ENCODE data around the gene PRODH2. TPM values are rescaled to one million over a fixed set of nuclear protein-coding genes. Genes with fewer than 3 reads are reported as not detected.

The PRODH2 gene
- total and polyA plus RNA-seq, 4 donors = 56.4 to 156 (median 114) TPM

DNA sequence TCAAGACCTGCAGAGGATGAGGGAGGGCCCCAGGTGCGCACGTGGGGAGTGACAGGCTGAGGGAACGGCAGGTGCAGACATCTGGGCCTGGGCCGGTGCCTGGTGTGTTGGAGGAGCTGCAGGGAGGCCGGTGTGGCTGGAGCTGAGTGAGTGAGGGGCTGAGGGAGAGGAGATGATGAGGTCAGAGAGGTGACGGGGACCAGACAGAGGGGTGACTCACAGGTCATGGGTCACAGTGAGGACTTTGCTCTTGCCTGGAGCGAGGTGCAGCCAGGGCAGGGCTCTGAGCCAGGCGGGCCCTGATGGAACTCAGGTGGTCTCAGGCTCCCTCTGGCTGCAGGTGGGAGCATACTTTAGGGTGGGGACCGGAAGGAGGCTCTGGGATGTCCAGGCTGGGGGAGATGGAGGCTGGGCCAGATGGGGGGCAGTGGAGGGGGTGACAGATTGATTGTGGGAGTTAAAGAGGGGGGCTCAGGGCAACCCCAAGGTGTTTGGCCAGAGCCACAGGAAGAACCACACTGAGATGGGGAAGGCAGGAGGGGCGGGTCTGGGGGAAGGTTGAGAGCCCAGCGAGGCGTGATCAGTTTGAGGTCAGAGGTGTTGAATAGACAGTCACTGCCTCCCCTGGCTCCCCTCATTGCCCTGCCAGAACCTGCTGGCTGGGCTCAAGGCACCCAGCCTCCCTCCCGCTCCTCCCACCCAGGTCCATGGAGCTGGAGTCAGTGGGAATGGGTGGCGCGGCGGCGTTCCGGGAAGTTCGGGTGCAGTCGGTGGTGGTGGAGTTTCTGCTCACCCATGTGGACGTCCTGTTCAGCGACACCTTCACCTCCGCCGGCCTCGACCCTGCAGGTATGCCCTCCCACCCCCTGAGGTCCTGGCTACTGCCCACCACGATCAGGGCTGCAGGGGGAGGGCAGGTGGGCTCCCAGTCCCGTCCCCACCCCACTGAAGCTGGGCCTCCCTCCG is 28.9 kb downstream of the PRODH2 start:
- H3K4me1 ChIP-seq (ENCODE audit: control insufficient read depth in 4 of 4, insufficient read depth in 4 of 4, low read length in 3 of 4) = no peaks in the 10 kb centered on the region
- no peaks in the 10 kb centered on the region for H3K27me3 ChIP-seq (ENCODE audit: control insufficient read depth in 4 of 4, insufficient read depth in 4 of 4, low read length in 3 of 4)
- no peak overlapping the region for H3K9ac ChIP-seq (ENCODE audit: low read depth in 1 of 2, low read length in 2 of 2)
- no peak for DNase-seq (ENCODE audit: low spot score)
- no peak for TF ChIP-seq GABPA (IDR thresholded peaks at IDR 0.05 in 1 of 2, conservative IDR thresholded peaks at IDR 0.05 in 1 of 2)
- TF ChIP-seq HNF4A (conservative IDR thresholded peaks at IDR 0.05) = peak; percentile 16 to 20
- H3K27ac ChIP-seq (ENCODE audit: low read depth in 1 of 2, low read length in 2 of 2) = no peak overlapping the region
- no peaks in the 10 kb centered on the region for H3K9me3 ChIP-seq (ENCODE audit: control insufficient read depth in 4 of 4, low read length in 3 of 4)
- peaks cover 0 to 1% (median 0%) of the 10 kb centered on the region in 4 donors for H3K36me3 ChIP-seq (ENCODE audit: control insufficient read depth in 4 of 4, insufficient read depth in 3 of 4, low read depth in 1 of 4, low read length in 3 of 4)
- H3K4me3 ChIP-seq (ENCODE audit: low read depth in 1 of 3, low read length in 3 of 3) = no peak overlapping the region
- WGBS = 83% methylated on average over 28 of the region's 28 CpGs

DNA sequence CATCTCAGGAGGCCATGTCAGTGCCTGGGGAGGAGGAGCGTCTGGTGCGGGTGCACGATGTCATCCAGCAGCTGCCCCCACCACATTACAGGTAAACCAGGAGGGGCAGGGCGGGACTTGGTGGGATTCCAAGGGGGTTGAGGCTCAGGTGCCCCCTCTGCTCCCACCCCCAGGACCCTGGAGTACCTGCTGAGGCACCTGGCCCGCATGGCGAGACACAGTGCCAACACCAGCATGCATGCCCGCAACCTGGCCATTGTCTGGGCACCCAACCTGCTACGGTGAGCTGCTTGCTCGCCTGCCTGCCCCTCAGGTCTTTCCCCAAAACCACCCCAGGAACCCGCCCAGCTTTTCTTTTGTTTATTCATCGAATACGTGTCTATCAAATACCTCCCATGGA is 30.1 kb downstream of the PRODH2 start:
- no peak for TF ChIP-seq GABPA (IDR thresholded peaks at IDR 0.05 in 1 of 2, conservative IDR thresholded peaks at IDR 0.05 in 1 of 2)
- TF ChIP-seq, protein P1, sequence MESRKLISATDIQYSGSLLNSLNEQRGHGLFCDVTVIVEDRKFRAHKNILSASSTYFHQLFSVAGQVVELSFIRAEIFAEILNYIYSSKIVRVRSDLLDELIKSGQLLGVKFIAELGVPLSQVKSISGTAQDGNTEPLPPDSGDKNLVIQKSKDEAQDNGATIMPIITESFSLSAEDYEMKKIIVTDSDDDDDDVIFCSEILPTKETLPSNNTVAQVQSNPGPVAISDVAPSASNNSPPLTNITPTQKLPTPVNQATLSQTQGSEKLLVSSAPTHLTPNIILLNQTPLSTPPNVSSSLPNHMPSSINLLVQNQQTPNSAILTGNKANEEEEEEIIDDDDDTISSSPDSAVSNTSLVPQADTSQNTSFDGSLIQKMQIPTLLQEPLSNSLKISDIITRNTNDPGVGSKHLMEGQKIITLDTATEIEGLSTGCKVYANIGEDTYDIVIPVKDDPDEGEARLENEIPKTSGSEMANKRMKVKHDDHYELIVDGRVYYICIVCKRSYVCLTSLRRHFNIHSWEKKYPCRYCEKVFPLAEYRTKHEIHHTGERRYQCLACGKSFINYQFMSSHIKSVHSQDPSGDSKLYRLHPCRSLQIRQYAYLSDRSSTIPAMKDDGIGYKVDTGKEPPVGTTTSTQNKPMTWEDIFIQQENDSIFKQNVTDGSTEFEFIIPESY (IDR thresholded peaks at IDR 0.05) = no peak
- TF ChIP-seq JUND (IDR thresholded peaks at IDR 0.05) = no peak
- TF ChIP-seq, protein P2, sequence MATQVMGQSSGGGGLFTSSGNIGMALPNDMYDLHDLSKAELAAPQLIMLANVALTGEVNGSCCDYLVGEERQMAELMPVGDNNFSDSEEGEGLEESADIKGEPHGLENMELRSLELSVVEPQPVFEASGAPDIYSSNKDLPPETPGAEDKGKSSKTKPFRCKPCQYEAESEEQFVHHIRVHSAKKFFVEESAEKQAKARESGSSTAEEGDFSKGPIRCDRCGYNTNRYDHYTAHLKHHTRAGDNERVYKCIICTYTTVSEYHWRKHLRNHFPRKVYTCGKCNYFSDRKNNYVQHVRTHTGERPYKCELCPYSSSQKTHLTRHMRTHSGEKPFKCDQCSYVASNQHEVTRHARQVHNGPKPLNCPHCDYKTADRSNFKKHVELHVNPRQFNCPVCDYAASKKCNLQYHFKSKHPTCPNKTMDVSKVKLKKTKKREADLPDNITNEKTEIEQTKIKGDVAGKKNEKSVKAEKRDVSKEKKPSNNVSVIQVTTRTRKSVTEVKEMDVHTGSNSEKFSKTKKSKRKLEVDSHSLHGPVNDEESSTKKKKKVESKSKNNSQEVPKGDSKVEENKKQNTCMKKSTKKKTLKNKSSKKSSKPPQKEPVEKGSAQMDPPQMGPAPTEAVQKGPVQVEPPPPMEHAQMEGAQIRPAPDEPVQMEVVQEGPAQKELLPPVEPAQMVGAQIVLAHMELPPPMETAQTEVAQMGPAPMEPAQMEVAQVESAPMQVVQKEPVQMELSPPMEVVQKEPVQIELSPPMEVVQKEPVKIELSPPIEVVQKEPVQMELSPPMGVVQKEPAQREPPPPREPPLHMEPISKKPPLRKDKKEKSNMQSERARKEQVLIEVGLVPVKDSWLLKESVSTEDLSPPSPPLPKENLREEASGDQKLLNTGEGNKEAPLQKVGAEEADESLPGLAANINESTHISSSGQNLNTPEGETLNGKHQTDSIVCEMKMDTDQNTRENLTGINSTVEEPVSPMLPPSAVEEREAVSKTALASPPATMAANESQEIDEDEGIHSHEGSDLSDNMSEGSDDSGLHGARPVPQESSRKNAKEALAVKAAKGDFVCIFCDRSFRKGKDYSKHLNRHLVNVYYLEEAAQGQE (IDR thresholded peaks at IDR 0.05) = no peak
- no peak for TF ChIP-seq YY1 (IDR thresholded peaks at IDR 0.05)
- Histone ChIP-seq H3K27ac (ENCODE audit: low read depth in 1 of 2, low read length in 2 of 2) (no peak overlapping the region), H3K9ac (ENCODE audit: low read depth in 1 of 2, low read length in 2 of 2) (no peak overlapping the region), H3K4me3 (ENCODE audit: low read depth in 1 of 3, low read length in 3 of 3) (no peak overlapping the region), H3K27me3 (ENCODE audit: control insufficient read depth in 4 of 4, insufficient read depth in 4 of 4, low read length in 3 of 4) (no peaks in the 10 kb centered on the region), H3K4me1 (ENCODE audit: control insufficient read depth in 4 of 4, insufficient read depth in 4 of 4, low read length in 3 of 4) (no peaks in the 10 kb centered on the region), H3K36me3 (ENCODE audit: control insufficient read depth in 4 of 4, insufficient read depth in 3 of 4, low read depth in 1 of 4, low read length in 3 of 4) (peaks cover 0 to 1% (median 0%) of the 10 kb centered on the region in 4 donors), H3K9me3 (ENCODE audit: control insufficient read depth in 4 of 4, low read length in 3 of 4) (no peaks in the 10 kb centered on the region)
- WGBS = 96% methylated on average over 12 of the region's 12 CpGs
- DNase-seq (ENCODE audit: low spot score) = no peak

DNA sequence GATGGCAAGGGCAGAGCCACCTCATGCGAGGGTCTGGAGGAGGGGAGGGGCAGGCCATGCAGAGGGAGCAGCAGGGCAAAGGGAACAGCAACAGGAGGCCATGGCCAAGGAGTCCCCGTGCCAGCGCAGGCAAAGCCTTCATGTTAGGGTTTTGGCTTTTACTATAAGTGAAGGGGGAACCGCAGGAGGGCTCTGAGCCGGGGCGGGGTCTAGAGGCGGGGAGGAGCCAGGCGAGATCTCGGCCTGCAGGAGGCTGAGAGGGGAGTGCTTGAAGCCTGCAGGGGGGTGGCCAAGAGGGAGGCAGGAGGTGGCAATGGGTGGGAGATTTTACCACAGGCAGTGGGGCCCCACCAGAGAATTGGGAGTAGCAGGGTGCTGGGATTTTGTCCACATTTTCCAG is 31.0 kb downstream of the PRODH2 start:
- TF ChIP-seq, protein P1 (IDR thresholded peaks at IDR 0.05) = no peak
- TF ChIP-seq HNF4A (conservative IDR thresholded peaks at IDR 0.05) = no peak
- no peak for TF ChIP-seq JUND (IDR thresholded peaks at IDR 0.05)
- no peak for TF ChIP-seq SP1 (IDR thresholded peaks at IDR 0.05)
- TF ChIP-seq, protein P2 (IDR thresholded peaks at IDR 0.05) = no peak
- no peak for TF ChIP-seq GABPA (IDR thresholded peaks at IDR 0.05 in 1 of 2, conservative IDR thresholded peaks at IDR 0.05 in 1 of 2)
- TF ChIP-seq, protein P3, sequence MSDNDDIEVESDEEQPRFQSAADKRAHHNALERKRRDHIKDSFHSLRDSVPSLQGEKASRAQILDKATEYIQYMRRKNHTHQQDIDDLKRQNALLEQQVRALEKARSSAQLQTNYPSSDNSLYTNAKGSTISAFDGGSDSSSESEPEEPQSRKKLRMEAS (IDR thresholded peaks at IDR 0.05) = no peak
- TF ChIP-seq TAF1 (conservative IDR thresholded peaks at IDR 0.05) = no peak

More for the DNA sequence above, 31.0 kb downstream of the PRODH2 start:
- peaks cover 0 to 1% (median 0%) of the 10 kb centered on the region in 4 donors for H3K36me3 ChIP-seq (ENCODE audit: control insufficient read depth in 4 of 4, insufficient read depth in 3 of 4, low read depth in 1 of 4, low read length in 3 of 4)
- no peak overlapping the region for H3K9ac ChIP-seq (ENCODE audit: low read depth in 1 of 2, low read length in 2 of 2)
- H3K27ac ChIP-seq (ENCODE audit: low read depth in 1 of 2, low read length in 2 of 2) = no peak overlapping the region
- H3K9me3 ChIP-seq (ENCODE audit: control insufficient read depth in 4 of 4, low read length in 3 of 4) = no peaks in the 10 kb centered on the region
- H3K27me3 ChIP-seq (ENCODE audit: control insufficient read depth in 4 of 4, insufficient read depth in 4 of 4, low read length in 3 of 4) = no peaks in the 10 kb centered on the region
- DNase-seq (ENCODE audit: low spot score) = no peak
- WGBS = 95% methylated on average over 9 of the region's 9 CpGs
- H3K4me3 ChIP-seq (ENCODE audit: low read depth in 1 of 3, low read length in 3 of 3) = no peak overlapping the region
- no peaks in the 10 kb centered on the region for H3K4me1 ChIP-seq (ENCODE audit: control insufficient read depth in 4 of 4, insufficient read depth in 4 of 4, low read length in 3 of 4)
